Endothelial cell (in vitro differentiated cells): ENCODE results near the gene HUWE1. TPM values are rescaled to one million over a fixed set of nuclear protein-coding genes. Genes with fewer than 3 reads are reported as not detected.
"Not testable (repeated sequence)": the region's sequence is repeated elsewhere in the genome, so short reads cannot be mapped to it uniquely, and the experiment has no call there.

Experiments used
- DNase-seq: peaks from one replicate; pipeline ENCODE4 v3.0.0; 2021; ENCODE audit warnings: low spot score
- H3K27ac Mint-ChIP-seq: one replicate; pipeline ENCODE4 v1.8.0; 2021; ENCODE audit warnings: mixed read lengths, inconsistent platforms; ENCODE audit not compliant: unreplicated experiment
- H3K27me3 Mint-ChIP-seq: one replicate; pipeline ENCODE4 v1.8.0; 2021; ENCODE audit warnings: mild to moderate bottlenecking, moderate library complexity, mixed read lengths, inconsistent platforms; ENCODE audit not compliant: unreplicated experiment
- H3K36me3 Mint-ChIP-seq: one replicate; pipeline ENCODE4 v1.8.0; 2021; ENCODE audit warnings: mild to moderate bottlenecking, low read depth, mixed read lengths, inconsistent platforms; ENCODE audit not compliant: unreplicated experiment
- H3K4me1 Mint-ChIP-seq: one replicate; pipeline ENCODE4 v1.8.0; 2021; ENCODE audit warnings: mild to moderate bottlenecking, mixed read lengths, inconsistent platforms; ENCODE audit not compliant: unreplicated experiment
- H3K4me3 Mint-ChIP-seq: one replicate; pipeline ENCODE4 v1.8.0; 2021; ENCODE audit warnings: mild to moderate bottlenecking, mixed read lengths, inconsistent platforms; ENCODE audit not compliant: unreplicated experiment
- H3K9me3 Mint-ChIP-seq: one replicate; pipeline ENCODE4 v1.8.0; 2021; ENCODE audit warnings: mixed read lengths, inconsistent platforms; ENCODE audit not compliant: unreplicated experiment
- CTCF ChIP-seq: fragments of 200-600 bp; sonication (generic); IDR thresholded peaks from one replicate; pipeline ENCODE4 v1.5.0; 2021; ENCODE audit warnings: antibody characterized with exemption; ENCODE audit not compliant: unreplicated experiment
- total RNA-seq: library from RNA; stranded (reverse); fragmentation: NEBNext Ultra II Directional; extraction: Animal tissue kit (Norgen Biotek cat#: 25700); gene quantifications from one replicate; pipeline ENCODE4 v1.2.1, GENCODE V29; 2021; ENCODE audit not compliant: unreplicated experiment

Gene HUWE1
- total RNA-seq, 1 donor from 2014 or later: 270 TPM

GRCh38 chrX:53724872-53725271, 38.4 kb upstream of the HUWE1 start:
- Mint-ChIP-seq H3K4me3 (no peak overlapping the region), H3K27me3 (peaks cover 1% of the 10 kb centered on the region), H3K36me3 (no peaks in the 10 kb centered on the region), H3K9me3 (no peaks in the 10 kb centered on the region), H3K27ac (no peak overlapping the region), H3K4me1 (no peaks in the 10 kb centered on the region)
- no peak for TF ChIP-seq CTCF
- DNase-seq: no peak

GRCh38 chrX:53723381-53723780, 36.9 kb upstream of the HUWE1 start:
- H3K27ac Mint-ChIP-seq: no peak overlapping the region
- H3K9me3 Mint-ChIP-seq: no peaks in the 10 kb centered on the region
- H3K36me3 Mint-ChIP-seq: no peaks in the 10 kb centered on the region
- peaks cover 1% of the 10 kb centered on the region for H3K27me3 Mint-ChIP-seq
- no peak overlapping the region for H3K4me3 Mint-ChIP-seq
- no peak for DNase-seq
- no peak for TF ChIP-seq CTCF
- no peaks in the 10 kb centered on the region for H3K4me1 Mint-ChIP-seq

- H3K27me3 Mint-ChIP-seq, H3K4me3 Mint-ChIP-seq, H3K36me3 Mint-ChIP-seq, DNase-seq, H3K4me1 Mint-ChIP-seq, H3K27ac Mint-ChIP-seq, H3K9me3 Mint-ChIP-seq: not testable (repeated sequence)
Measured at GRCh38 chrX:53721610-53722009, 35.1 kb upstream of the HUWE1 start.

- DNase-seq, H3K9me3 Mint-ChIP-seq, H3K36me3 Mint-ChIP-seq, H3K27me3 Mint-ChIP-seq, H3K4me1 Mint-ChIP-seq, H3K4me3 Mint-ChIP-seq, H3K27ac Mint-ChIP-seq: not testable (repeated sequence)
Measured at GRCh38 chrX:53719666-53720065, 33.1 kb upstream of the HUWE1 start.

- no peaks in the 10 kb centered on the region for H3K27me3 Mint-ChIP-seq
- no peak overlapping the region for H3K27ac Mint-ChIP-seq
- H3K4me1 Mint-ChIP-seq: peaks cover 7% of the 10 kb centered on the region
- no peaks in the 10 kb centered on the region for H3K9me3 Mint-ChIP-seq
- H3K36me3 Mint-ChIP-seq: no peaks in the 10 kb centered on the region
- no peak for TF ChIP-seq CTCF
- DNase-seq: no peak
- no peak overlapping the region for H3K4me3 Mint-ChIP-seq
Measured at GRCh38 chrX:53718073-53718472, 31.6 kb upstream of the HUWE1 start.

- DNase-seq: no peak
- Mint-ChIP-seq H3K4me3 (no peak overlapping the region), H3K4me1 (peaks cover 7% of the 10 kb centered on the region), H3K9me3 (no peaks in the 10 kb centered on the region), H3K36me3 (no peaks in the 10 kb centered on the region), H3K27me3 (no peaks in the 10 kb centered on the region), H3K27ac (no peak overlapping the region)
- no peak for TF ChIP-seq CTCF
Measured at GRCh38 chrX:53717205-53717604, 30.7 kb upstream of the HUWE1 start.
